Left lung (tissue), 10 donors: ENCODE data around the gene TSKS. TPM values are rescaled to one million over a fixed set of nuclear protein-coding genes. Genes with fewer than 3 reads are reported as not detected.
A peak's percentile ranks its signal among the peaks of the same experiment; 100 is the strongest.

ENCODE experiments used
- ATAC-seq: fragments of 200-7000 bp; cut with Tn5 transposase; one replicate; pipeline ENCODE4 v1.9.1; 2020; ENCODE audit warnings: moderate library complexity
- DNase-seq, 4 donors: peaks; one replicate each; pipeline ENCODE4 v3.0.0-alpha.2; 2013 to 2020
- H3K27ac ChIP-seq, 2 donors: fragments of 200-600 bp; sonication (generic) in 1 of 2; one replicate each; pipeline versions ENCODE4 v1.5.0 to v1.8.0; 2020 to 2021
- H3K27me3 ChIP-seq, 2 donors: fragments of 200-600 bp; sonication (generic) in 1 of 2; one replicate each; pipeline versions ENCODE4 v1.5.0 to v1.8.0; 2020 to 2021
- H3K36me3 ChIP-seq, 2 donors: fragments of 200-600 bp; sonication (generic) in 1 of 2; one replicate each; pipeline versions ENCODE4 v1.5.0 to v1.8.0; 2020 to 2021
- H3K4me1 ChIP-seq, 2 donors: fragments of 200-600 bp; one replicate each; pipeline ENCODE4 v1.8.0; 2021
- H3K4me3 ChIP-seq, 2 donors: fragments of 200-600 bp; sonication (generic) in 1 of 2; one replicate each; pipeline versions ENCODE4 v1.5.0 to v1.8.0; 2020 to 2021; ENCODE audit warnings: mild to moderate bottlenecking in 1 of 2
- H3K9me3 ChIP-seq, 2 donors: fragments of 200-600 bp; sonication (generic) in 1 of 2; one replicate each; pipeline versions ENCODE4 v1.5.0 to v1.8.0; 2020 to 2021
- CTCF ChIP-seq, 2 donors: fragments of 200-600 bp; sonication (generic) in 1 of 2; IDR thresholded peaks; one replicate each; pipeline versions ENCODE4 v1.5.0 to v1.8.0; 2021; ENCODE audit warnings: antibody characterized with exemption in 2 of 2
- intact Hi-C, 2 donors: fragments of 100-400 bp; cut with DNase I; formaldehyde crosslinking; loops; one replicate each; pipeline versions ENCODE4 v1.11.2 to v1.14.2; 2022
- polyA plus RNA-seq, 6 donors: library from polyadenylated mRNA; unstranded; fragments of 120-200 nt; gene quantifications; one replicate each; pipeline ENCODE4 v1.2.1, GENCODE V29; 2013; ENCODE audit not compliant: insufficient read length in 6 of 6
- total RNA-seq, 2 donors: library from RNA; stranded (reverse); fragmentation: NEBNext Ultra II Directional; extraction: Animal tissue kit (Norgen Biotek cat#: 25700); gene quantifications; one replicate each; pipeline ENCODE4 v1.2.1, GENCODE V29; 2021
- donor health status: DM: no; HTN: yes; CAD: no.
- donor health status: DM: no; HTN: no; CAD: no.

Gene TSKS
- total and polyA plus RNA-seq, 8 donors, result 0.17 to 0.45 (median 0.24) TPM; not detected in 1

DNA sequence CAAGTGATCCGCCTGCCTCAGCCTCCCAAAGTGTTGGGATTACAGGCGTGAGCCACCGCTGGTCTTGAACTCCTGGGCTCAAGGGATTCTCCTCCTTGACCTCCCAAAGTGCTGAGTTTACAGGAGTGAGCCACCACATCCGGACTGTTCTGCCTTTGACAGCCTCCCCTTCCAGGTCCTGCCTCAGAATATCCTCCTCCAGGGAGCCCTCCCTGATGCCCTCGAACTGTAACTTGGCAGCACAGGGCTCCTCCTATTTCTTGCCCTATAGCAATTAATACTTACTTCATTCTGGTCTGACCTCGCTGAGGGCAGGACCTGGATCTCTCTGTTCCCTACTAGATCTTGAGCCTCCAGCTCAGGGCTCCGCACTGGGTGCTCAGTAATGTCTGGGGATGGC is 66.2 kb downstream of the TSKS start:
- no peaks in the 10 kb centered on the region for H3K9me3 ChIP-seq
- no peak for DNase-seq
- H3K27ac ChIP-seq, result no peak overlapping the region
- TF ChIP-seq CTCF (IDR thresholded peaks at IDR 0.05), result no peak
- no peak overlapping the region for H3K4me3 ChIP-seq
- H3K4me1 ChIP-seq, result no peaks in the 10 kb centered on the region
- ATAC-seq, result no peak
- peaks cover 0 to 18% of the 10 kb centered on the region in 2 donors for H3K27me3 ChIP-seq
- H3K36me3 ChIP-seq, result no peaks in the 10 kb centered on the region
- intact Hi-C loops, result no loop called here

DNA sequence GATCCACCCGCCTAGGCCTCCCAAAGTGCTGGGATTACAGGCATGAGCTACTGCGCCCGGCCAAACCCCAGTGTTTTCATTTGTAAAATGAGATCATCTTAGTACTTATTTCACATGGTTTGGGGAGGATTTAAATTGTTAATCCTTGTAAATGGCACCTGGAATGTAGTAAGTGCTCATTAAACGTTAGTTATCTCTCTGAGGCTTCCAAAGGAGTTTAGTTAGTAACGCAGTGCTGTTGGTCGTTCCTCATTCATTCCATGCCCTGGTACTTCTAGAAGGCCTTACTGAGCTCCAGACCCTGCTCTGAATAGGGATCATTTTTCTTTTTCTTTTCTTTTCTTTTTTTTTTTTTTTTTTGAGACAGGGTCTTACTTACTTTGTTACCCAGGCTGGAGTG is 67.0 kb downstream of the TSKS start:
- ATAC-seq (no peak), DNase-seq (no peak)
- H3K27me3 ChIP-seq, result peaks cover under 1 to 20% of the 10 kb centered on the region in 2 donors
- no peak overlapping the region for H3K27ac ChIP-seq
- no peaks in the 10 kb centered on the region for H3K36me3 ChIP-seq
- peaks cover 0 to 5% of the 10 kb centered on the region in 2 donors for H3K4me1 ChIP-seq
- H3K9me3 ChIP-seq, result no peaks in the 10 kb centered on the region
- TF ChIP-seq CTCF (IDR thresholded peaks at IDR 0.05), result no peak
- intact Hi-C loops, result no loop called here
- H3K4me3 ChIP-seq, result no peak overlapping the region

DNA sequence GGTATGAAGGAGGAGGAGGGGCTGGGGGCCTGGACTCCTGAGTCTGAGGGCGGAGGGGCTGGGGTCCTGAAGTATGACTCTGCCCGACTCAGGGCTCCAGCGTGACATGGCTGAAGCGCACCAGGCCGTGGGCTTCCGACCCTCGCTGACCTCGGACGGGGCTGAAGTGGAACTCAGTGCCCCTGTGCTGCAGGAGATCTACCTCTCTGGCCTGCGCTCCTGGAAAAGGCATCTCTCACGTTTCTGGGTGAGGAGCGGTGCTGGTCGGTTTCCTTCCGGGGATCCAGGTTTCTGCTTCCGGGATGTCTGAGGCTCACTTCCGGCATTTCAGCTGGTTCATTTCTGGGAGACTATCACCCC is 71.0 kb downstream of the TSKS start:
- intact Hi-C loops, result no loop called here
- Histone ChIP-seq H3K36me3 (peaks cover 0 to 13% of the 10 kb centered on the region in 2 donors), H3K4me1 (peaks cover 13 to 34% of the 10 kb centered on the region in 2 donors), H3K9me3 (no peaks in the 10 kb centered on the region), H3K4me3 (no peak overlapping the region), H3K27ac (no peak overlapping the region), H3K27me3 (peaks cover 4 to 44% of the 10 kb centered on the region in 2 donors)
- TF ChIP-seq CTCF (IDR thresholded peaks at IDR 0.05), result no peak
- no peak for ATAC-seq
- no peak for DNase-seq

- intact Hi-C loops, result no loop called here
- peak overlapping the region; percentile 39 for H3K4me3 ChIP-seq
- peak overlapping the region in 1 of 2 donors; percentile 62 for H3K27ac ChIP-seq
- no peak for TF ChIP-seq CTCF (IDR thresholded peaks at IDR 0.05)
- peaks cover 13 to 35% of the 10 kb centered on the region in 2 donors for H3K4me1 ChIP-seq
- H3K36me3 ChIP-seq, result peaks cover 0 to 20% of the 10 kb centered on the region in 2 donors
- DNase-seq (peak in 1 of 4 donors; percentile 82), ATAC-seq (peak; percentile 45)
- peaks cover 4 to 44% of the 10 kb centered on the region in 2 donors for H3K27me3 ChIP-seq
- H3K9me3 ChIP-seq, result no peaks in the 10 kb centered on the region
Observed at GRCh38 chr19:49691243-49692146, 71.6 kb downstream of the TSKS start.

DNA sequence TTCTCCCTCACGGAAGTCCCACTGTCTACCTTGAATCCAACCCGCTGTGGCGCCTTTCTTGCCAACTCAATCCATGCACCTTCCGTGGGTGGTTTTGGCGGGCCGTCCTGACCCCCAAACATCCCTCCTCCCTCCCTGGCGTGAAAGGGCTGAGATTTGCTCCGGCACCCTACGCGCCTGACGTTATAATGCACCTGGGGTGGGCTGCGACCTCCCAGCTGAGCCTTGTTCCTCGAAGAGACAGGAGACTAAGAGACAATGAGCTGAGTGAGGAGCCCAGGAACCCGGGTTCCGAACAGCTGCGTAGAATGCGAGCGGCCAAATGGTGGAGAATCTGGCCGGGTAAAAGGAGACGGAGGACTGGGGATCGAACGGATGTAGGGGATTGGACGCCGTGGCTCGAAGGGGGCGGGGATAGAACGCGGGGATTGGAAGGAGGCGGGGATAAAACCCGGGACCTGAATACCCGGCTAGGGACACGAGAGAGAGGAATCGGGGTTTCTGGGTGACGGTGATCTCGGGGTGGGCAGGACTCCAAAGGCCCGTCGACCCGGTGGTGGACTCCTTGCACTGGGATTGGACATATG is 72.4 kb downstream of the TSKS start, which contains the start of gene CPT1C:
Gene CPT1C, plus strand, starts transcription at position 461 of the 587 bp plus-strand sequence. CDS start 1,137 bp downstream, outside the sequence.
- intact Hi-C loops, result no loop called here
- ATAC-seq (peak; percentile 83), DNase-seq (peak in 3 of 4 donors; percentile 73 to 90 (median 80))
- H3K27ac ChIP-seq, result peak within 1 kb of the TSS; percentile 61 to 62
- peaks cover 0 to 27% of the 10 kb centered on the region in 2 donors for H3K36me3 ChIP-seq
- peak within 1 kb of the TSS; percentile 39 for H3K4me3 ChIP-seq
- peaks cover 13 to 35% of the 10 kb centered on the region in 2 donors for H3K4me1 ChIP-seq
- no peak for TF ChIP-seq CTCF (IDR thresholded peaks at IDR 0.05)
- no peaks in the 10 kb centered on the region for H3K9me3 ChIP-seq
- H3K27me3 ChIP-seq, result peaks cover 4 to 44% of the 10 kb centered on the region in 2 donors
